ENCODE data around the gene GALNTL6. TPM values are rescaled to one million over a fixed set of nuclear protein-coding genes. Genes with fewer than 3 reads are reported as not detected.

GALNTL6 gene
- total RNA-seq, 1 experiment from 2014 or later = not detected

GRCh38 chr4:171847751-171848150, 34.5 kb downstream of the GALNTL6 start:
- no peak overlapping the region for H3K27ac ChIP-seq (ENCODE audit: low read depth, low read length)
- H4K20me1 ChIP-seq (ENCODE audit: insufficient read depth) = no peaks in the 10 kb centered on the region
- H3K79me2 ChIP-seq (ENCODE audit: insufficient read depth, low read length) = no peaks in the 10 kb centered on the region
- H2AFZ ChIP-seq (ENCODE audit: low read depth, low read length, poor library complexity, severe bottlenecking) = no peak overlapping the region
- H3K9me3 ChIP-seq (ENCODE audit: control insufficient read depth in 1 of 2, insufficient read depth in 1 of 2, low read depth in 1 of 2, low read length in 2 of 2) = no peaks in the 10 kb centered on the region
- no peak for TF ChIP-seq ZBTB33 (IDR thresholded peaks at IDR 0.05; ENCODE audit: extremely low read depth, insufficient replicate concordance, low read length)
- TF ChIP-seq EZH2 (IDR thresholded peaks at IDR 0.05) = no peak
- TF ChIP-seq ZFX (IDR thresholded peaks at IDR 0.05) = no peak
- no peak for TF ChIP-seq CTCF (IDR thresholded peaks at IDR 0.05 in 2 of 3, conservative IDR thresholded peaks at IDR 0.05 in 1 of 3; ENCODE audit: borderline replicate concordance in 1 of 3, insufficient read depth in 1 of 3, low read depth in 2 of 3, low read length in 2 of 3)
- TF ChIP-seq ZNF274 (IDR thresholded peaks at IDR 0.05; ENCODE audit: low read depth, low read length) = no peak
- no peak for TF ChIP-seq EZH2phosphoT487 (IDR thresholded peaks at IDR 0.05; ENCODE audit: borderline replicate concordance)
- TF ChIP-seq EGR1 (IDR thresholded peaks at IDR 0.05; ENCODE audit: low read depth) = no peak
- no peak for TF ChIP-seq SRF (IDR thresholded peaks at IDR 0.05; ENCODE audit: low read depth)
- no peak for TF ChIP-seq YY1 (IDR thresholded peaks at IDR 0.05; ENCODE audit: extremely low read depth, insufficient replicate concordance, low read depth, low read length)
- no peak for TF ChIP-seq CBX3 (IDR thresholded peaks at IDR 0.05; ENCODE audit: low read depth)
- no peak for TF ChIP-seq MAX (IDR thresholded peaks at IDR 0.05)
- no peak overlapping the region for H3K4me2 ChIP-seq (ENCODE audit: low read length)
- no peaks in the 10 kb centered on the region for H3K4me1 ChIP-seq (ENCODE audit: control insufficient read depth in 1 of 2, insufficient read depth in 2 of 2, low read length in 2 of 2)
- no peaks in the 10 kb centered on the region for H3K36me3 ChIP-seq (ENCODE audit: control insufficient read depth in 1 of 2, insufficient read depth in 2 of 2, low read length in 2 of 2)
- RAD21 ChIA-PET (ENCODE audit: low non-redundant PET in 1 of 2, low total read pairs in 2 of 2, uncharacterized antibody in 2 of 2, unreplicated experiment in 2 of 2) = no interaction called here
- CTCF ChIA-PET = no interaction called here
- H3K9me2 ChIP-seq (ENCODE audit: insufficient read depth) = no peaks in the 10 kb centered on the region
- ATAC-seq = no peak
- H3K9ac ChIP-seq (ENCODE audit: low read length) = no peak overlapping the region
- no peak overlapping the region for H3K4me3 ChIP-seq (replicated peaks in 1 of 2; ENCODE audit: low read depth in 1 of 2, low read length in 2 of 2)
- intact Hi-C loops (cut with micrococcal nuclease) = loop anchor here (2.0 to 5.0 kb wide), 3 partner anchors 185 to 1589 kb away; no protein-coding TSS in a partner anchor
- no peaks in the 10 kb centered on the region for H3K27me3 ChIP-seq (ENCODE audit: insufficient read depth, low read length)
- POLR2A ChIA-PET = no interaction called here
- no TSS peak for BruUV-seq (replicated peaks)
- DNase-seq (ENCODE audit: low read depth, low spot score) = no peak
